Stimulated activated CD4-positive, alpha-beta T cell treated with anti-CD3 and anti-CD28 coated beads, Interleukin-4, amount 100 ng/mL, for 4 hours (primary cell): ENCODE measurements around the gene JUNB.
"Not testable (repeated sequence)": the region's sequence is repeated elsewhere in the genome, so short reads cannot be mapped to it uniquely, and the experiment has no call there.

Experiments
- DNase-seq, 2 experiments: peaks; one replicate each; pipeline ENCODE4 v3.0.0-alpha.2; 2020

JUNB gene

GRCh38 chr19:12789098-12789903 lies 2.0 kb upstream of the JUNB start:
- no peak for DNase-seq

- DNase-seq: peak; percentile 80 to 86
These were observed 1.2 kb upstream of the JUNB start for GRCh38 chr19:12789904-12790619.

DNA sequence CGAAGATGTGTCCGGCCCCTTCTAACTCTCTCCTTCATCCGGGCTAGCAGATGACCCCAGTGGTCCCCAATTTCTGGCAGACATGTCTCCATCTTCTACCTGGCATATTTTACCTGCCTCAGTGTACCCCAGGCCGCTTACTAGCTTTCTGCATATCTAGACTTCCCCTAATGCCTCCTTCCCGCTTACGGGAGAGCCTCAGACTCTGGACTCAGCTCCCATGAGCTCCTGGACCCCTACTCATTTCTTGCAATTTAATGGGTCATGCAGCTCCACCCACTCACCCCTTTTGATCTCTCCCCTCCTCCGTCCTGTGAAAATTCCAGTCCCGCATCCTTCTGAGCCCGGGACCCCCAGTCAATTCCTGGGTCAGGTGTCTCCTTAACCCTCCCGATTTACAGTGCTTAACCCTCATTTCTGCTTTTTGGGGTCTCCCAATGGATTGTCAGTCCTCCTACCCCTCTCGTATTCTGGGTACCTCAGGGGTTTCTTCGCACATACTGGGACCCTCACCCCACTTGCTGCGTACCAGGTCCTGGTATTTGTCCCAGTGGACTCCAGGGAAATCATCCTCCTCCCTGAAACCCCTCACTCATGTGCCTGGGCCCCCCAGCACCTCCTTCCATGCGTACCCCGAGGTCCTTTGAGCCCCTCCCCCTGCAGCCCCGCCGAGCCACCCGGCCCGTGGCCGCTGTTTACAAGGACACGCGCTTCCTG lies 500 bp upstream of the JUNB start:
- DNase-seq: no peak

GRCh38 chr19:12792051-12792852 lies 966 bp downstream of the JUNB start:
- DNase-seq: peak; percentile 69 to 86

DNA sequence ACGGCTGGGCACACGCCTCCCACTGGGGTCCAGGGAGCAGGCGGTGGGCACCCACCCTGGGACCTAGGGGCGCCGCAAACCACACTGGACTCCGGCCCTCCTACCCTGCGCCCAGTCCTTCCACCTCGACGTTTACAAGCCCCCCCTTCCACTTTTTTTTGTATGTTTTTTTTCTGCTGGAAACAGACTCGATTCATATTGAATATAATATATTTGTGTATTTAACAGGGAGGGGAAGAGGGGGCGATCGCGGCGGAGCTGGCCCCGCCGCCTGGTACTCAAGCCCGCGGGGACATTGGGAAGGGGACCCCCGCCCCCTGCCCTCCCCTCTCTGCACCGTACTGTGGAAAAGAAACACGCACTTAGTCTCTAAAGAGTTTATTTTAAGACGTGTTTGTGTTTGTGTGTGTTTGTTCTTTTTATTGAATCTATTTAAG lies 1.6 kb downstream of the JUNB start:
- no peak for DNase-seq

DNA sequence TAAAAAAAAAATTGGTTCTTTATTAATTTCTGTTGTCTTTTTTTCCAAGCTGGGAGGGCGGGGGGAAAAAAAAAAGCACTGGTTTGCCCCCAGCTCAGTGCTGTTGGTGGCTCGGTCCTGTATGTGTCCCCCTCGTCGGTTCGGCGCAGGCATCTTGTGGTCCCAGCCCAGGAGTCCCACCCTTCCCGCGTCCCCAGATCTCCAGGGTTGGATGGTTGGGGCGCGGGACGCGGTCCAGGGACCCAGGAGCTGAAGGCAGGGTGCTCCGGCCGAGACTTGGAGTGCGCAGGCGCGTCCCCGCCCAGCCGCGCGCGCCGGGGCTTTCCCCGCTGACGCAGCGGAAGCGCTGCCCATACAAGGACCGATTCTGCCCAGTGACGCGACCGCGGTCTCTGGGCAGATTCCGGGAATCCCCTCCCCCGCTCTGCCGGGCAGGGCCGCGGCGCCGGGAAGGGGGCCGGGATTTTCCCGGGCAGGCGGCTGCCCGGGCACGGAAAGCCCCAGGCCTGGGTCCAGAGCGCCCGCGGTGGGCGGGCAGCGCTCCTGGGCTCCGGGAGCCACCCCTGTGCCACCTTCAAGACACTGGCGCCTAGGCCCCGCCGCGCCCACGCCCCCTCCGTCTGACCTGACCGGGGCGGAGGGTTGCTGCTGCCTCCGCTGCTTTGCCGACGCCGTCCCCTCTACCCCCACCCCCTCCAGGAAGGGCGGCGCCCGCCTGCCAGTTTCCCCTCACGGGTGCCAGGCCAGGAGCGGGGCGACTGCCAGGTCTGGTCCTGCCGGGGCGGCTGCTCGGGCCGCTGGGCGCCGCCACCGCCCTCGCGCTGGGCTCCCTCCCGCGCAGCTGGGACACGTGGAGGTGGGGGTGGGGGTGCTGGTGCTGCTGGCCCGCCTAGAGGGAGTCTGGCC lies 2.3 kb downstream of the JUNB start:
- DNase-seq: peak; percentile 95

GRCh38 chr19:12794196-12794941 lies 3.1 kb downstream of the JUNB start:
- no peak for DNase-seq

GRCh38 chr19:12794971-12795381 lies 3.7 kb downstream of the JUNB start:
- no peak for DNase-seq

- DNase-seq: peak; percentile 68 to 69
These were observed 5.1 kb downstream of the JUNB start for GRCh38 chr19:12796146-12797071.

DNA sequence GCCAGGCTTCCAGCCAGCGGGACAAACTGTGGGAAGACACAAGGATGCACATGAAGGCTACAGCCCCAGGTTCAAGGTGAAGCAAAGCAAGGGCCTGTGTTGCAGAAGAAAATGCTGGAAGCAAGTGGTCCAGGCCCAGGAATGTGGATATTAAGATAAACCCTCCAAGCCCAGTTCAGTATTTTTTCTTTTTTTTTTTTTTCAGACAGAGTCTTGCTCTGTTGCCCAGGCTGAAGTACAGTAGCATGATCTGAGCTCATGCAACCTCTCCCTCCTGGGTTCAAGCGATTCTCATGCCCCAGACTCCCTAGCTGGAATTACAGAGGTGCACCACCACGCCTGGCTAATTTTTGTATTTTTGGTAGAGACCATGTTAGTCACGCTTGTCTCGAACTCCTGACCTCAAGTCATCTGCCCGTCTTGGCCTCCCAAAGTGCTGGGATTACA lies 5.9 kb downstream of the JUNB start:
- no peak for DNase-seq

DNA sequence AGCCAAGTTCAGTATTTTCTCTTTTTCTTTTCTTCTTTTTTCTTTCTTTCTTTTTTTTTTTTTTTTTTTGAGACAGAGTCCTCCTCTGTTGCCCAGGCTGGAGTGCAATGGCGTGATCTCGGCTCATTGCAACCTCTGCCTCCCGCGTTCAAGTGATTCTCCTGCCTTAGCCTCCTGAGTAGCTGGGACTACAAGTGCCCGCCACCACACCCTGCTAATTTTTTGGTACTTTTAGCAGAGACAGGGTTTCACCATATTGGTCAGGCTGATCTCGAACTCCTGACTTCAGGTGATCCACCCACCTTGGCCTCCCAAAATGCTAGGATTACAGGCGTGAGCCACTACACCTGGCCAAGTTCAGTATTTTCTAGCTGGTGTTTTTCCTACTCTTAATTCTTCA lies 6.3 kb downstream of the JUNB start:
- not testable (repeated sequence) for DNase-seq

- no peak for DNase-seq
These were observed 8.6 kb downstream of the JUNB start for GRCh38 chr19:12799742-12800465.

GRCh38 chr19:12800466-12800770 lies 9.1 kb downstream of the JUNB start:
- no peak for DNase-seq

- DNase-seq: no peak
These were observed 9.7 kb downstream of the JUNB start for GRCh38 chr19:12800923-12801465.

- peak; percentile 57 to 79 for DNase-seq
These were observed 10.4 kb downstream of the JUNB start, which contains the start of the genes PRDX2 and THSD8 for GRCh38 chr19:12801466-12802266. Gene PRDX2 (minus strand): TSS chr19:12801800. CDS start chr19:12801261, 539 bp downstream. Gene THSD8 (plus strand): TSS chr19:12802069. CDS start chr19:12802072, 3 bp downstream.

DNA sequence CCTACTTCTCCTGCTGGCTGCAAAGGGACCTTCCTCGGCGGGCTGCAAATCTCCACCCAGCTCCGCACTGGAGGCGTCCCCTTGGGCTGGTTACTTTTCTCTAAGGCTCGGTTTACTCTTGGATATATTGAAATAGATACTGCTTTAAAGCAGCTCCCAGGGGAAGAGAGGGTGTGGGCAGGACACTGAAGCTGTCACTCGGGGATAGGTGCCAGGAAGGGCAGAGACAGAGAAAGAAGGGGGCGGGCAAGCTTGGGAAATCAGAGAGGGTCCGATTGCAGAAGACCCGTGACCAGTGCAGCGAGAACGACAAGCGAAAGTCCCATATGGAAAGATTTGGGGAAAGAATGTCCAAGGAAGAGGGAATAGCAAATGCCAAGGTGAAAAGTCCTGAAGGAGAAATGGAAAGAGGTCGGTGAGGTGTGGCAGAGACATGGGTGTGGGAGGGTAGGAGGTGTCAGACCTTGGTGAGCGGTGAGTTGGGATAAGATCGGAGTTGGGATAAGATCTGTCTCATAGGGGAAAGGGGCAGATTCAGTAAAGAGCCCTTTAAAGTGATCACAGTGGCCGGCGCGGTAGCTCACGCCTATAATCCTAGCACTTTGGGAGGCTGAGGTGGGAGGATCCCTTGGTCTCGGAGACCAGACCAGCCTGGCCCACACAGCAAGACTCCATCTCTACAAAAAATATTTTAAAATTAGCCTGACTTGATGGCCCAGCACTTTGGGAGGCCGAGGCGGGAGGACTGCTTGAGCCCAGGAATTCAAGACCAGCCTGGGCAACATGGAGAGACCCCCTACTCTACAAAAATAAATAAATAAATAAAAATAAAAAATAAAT lies 11.2 kb downstream of the JUNB start:
- DNase-seq: no peak

GRCh38 chr19:12804051-12804450 lies 12.8 kb downstream of the JUNB start:
- DNase-seq: no peak
